HG02885 (cell line): ENCODE measurements around the gene ARL3.
"Not testable (repeated sequence)": the region's sequence is repeated elsewhere in the genome, so short reads cannot be mapped to it uniquely, and the experiment has no call there.

Source experiments
- ATAC-seq: cut with Tn5 transposase; IDR thresholded peaks from one replicate; pipeline ENCODE4 v1.9.1; 2021; ENCODE audit warnings: mild to moderate bottlenecking; ENCODE audit not compliant: unreplicated experiment, poor library complexity

Gene ARL3

GRCh38 chr10:102710609-102711008 is 3.6 kb downstream of the ARL3 start:
- ATAC-seq, result no peak

GRCh38 chr10:102705531-102705930 is 8.7 kb downstream of the ARL3 start:
- no peak for ATAC-seq

GRCh38 chr10:102704915-102705314 is 9.3 kb downstream of the ARL3 start:
- no peak for ATAC-seq

GRCh38 chr10:102702742-102703141 is 11.5 kb downstream of the ARL3 start:
- no peak for ATAC-seq

GRCh38 chr10:102701796-102702195 is 12.4 kb downstream of the ARL3 start:
- ATAC-seq, result no peak

GRCh38 chr10:102701272-102701671 is 12.9 kb downstream of the ARL3 start:
- no peak for ATAC-seq

GRCh38 chr10:102698894-102699293 is 15.3 kb downstream of the ARL3 start:
- no peak for ATAC-seq

GRCh38 chr10:102696736-102697135 is 17.5 kb downstream of the ARL3 start:
- ATAC-seq, result no peak

- not testable (repeated sequence) for ATAC-seq
Observed at GRCh38 chr10:102695401-102695800, 18.8 kb downstream of the ARL3 start.

- no peak for ATAC-seq
Observed at GRCh38 chr10:102691285-102692066, 22.7 kb downstream of the ARL3 start.

GRCh38 chr10:102683736-102684135 is 30.5 kb downstream of the ARL3 start:
- ATAC-seq, result no peak

- ATAC-seq, result no peak
Observed at GRCh38 chr10:102682981-102683380, 31.2 kb downstream of the ARL3 start.

- ATAC-seq, result no peak
Observed at GRCh38 chr10:102682416-102682815, 31.8 kb downstream of the ARL3 start.

GRCh38 chr10:102681696-102682095 is 32.5 kb downstream of the ARL3 start:
- ATAC-seq, result no peak

- ATAC-seq, result no peak
Observed at GRCh38 chr10:102679596-102679995, 34.6 kb downstream of the ARL3 start.

GRCh38 chr10:102678842-102679289 is 35.3 kb downstream of the ARL3 start:
- no peak for ATAC-seq

- no peak for ATAC-seq
Observed at GRCh38 chr10:102678068-102678400, 36.2 kb downstream of the ARL3 start.

- ATAC-seq, result no peak
Observed at GRCh38 chr10:102677331-102678067, 36.7 kb downstream of the ARL3 start.

GRCh38 chr10:102676534-102677315 is 37.5 kb downstream of the ARL3 start:
- no peak for ATAC-seq

- no peak for ATAC-seq
Observed at GRCh38 chr10:102675666-102676533, 38.3 kb downstream of the ARL3 start.
